DMS 273 treated with DMSO at 0.1 percent for 48 hours (cell line): ENCODE measurements around the gene CWC25.

ENCODE experiments used
- DNase-seq: peaks from one replicate; lab custom pipeline; 2025; lab: John Stamatoyannopoulos, UW

The CWC25 gene

DNA sequence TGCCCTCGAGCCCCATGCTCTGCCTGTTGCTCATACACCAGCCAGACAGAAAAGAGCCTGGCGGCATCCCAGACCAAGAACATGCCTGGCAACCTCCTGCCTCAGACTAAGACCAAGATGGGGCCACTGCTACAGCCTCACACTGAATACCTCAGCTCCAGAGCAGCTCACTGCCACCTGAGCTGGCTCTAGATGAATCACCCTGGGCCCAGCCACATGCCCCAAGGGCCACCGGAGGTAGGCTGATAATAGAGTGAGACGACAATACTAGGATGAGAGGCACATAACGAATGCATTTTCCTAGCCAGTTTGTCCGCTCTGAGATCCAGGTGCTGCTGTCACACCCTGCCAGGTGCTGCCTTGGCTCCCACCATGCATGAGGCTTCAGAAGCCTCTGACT is 38.7 kb downstream of the CWC25 start:
- DNase-seq = no peak

DNA sequence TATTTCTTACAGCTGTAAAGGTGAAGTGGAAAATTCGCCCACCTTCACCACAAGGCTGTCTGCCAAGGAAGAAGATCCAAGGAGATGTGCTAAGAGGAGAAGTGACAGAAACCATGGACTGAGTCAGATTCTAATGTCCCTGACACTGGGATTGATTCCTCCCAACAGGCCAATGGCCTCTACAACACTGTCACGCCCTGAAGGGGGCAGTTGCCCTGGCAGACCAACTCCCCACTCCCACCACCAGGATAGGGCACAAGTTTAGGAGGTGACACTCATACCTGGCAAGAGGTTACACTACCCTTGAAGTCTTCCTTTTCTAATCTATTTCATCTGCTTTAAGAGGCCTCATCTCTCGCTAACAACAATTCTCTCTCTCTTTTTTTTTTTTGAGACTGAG is 41.9 kb downstream of the CWC25 start:
- DNase-seq = no peak

DNA sequence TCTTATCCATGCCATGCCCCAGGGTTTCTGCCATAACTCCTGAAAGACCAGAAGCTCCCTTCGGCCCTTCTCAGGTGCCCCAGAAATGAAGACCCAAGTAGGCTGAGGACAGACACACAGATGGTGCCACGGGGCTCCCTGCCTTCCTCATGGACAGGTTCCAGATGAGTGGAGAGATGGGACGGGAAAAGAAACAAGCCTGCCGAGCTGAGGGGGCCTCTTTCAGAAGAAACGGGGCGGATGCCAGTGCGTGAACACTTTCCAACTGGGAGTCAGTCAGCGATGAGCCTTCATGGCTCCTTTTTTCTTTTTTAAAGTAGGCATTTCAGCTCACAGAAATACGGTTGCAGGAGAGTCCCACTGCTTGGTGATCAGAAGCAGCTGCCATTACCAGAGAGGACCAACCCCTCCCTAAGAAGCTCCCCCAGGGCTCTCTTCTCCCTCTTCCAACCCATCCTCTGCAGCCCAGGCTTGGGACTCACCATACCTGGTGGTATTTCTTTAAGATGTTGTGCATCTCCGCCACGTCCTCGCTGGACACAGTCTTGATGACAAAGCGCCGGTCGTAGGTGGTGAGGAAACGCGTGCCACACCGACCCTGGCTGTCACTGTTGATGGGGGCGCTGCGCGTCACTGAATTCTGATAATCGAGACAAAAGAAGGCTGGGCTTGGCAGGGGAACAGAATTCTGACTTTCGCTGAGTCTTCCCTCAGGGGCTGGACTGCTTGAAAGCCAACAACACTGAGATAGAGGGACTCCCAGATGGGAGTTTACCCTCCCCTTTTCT is 45.0 kb downstream of the CWC25 start:
- DNase-seq = no peak

DNA sequence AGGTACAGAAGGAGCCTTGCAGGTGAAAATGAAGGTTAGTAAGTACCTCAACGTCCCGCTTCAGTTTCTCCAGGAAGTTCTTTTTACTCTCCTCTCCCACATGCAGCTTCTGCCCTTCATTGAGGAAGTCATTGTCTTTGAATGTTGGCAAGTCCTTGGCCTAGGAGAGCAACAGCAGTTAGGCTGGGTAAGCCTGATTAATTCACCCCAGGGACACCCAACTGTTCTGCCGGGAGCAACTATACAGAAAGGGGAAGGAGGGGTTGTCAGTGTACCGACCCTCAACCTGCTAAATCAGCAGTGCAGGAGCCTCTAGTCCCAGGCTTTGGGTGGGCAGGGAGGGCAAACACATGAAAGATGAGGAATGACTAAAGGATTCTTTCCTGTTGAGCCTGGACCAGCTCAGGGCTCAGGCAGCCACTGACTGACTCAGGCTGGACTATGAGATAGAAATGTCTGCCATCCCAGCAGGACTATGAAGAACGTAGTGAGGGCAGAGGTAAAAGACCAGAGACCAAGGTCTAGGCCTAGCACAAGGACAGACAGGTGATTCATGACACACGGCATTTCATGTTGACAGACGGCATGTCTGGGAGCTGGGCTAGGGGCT is 47.4 kb downstream of the CWC25 start:
- no peak for DNase-seq

DNA sequence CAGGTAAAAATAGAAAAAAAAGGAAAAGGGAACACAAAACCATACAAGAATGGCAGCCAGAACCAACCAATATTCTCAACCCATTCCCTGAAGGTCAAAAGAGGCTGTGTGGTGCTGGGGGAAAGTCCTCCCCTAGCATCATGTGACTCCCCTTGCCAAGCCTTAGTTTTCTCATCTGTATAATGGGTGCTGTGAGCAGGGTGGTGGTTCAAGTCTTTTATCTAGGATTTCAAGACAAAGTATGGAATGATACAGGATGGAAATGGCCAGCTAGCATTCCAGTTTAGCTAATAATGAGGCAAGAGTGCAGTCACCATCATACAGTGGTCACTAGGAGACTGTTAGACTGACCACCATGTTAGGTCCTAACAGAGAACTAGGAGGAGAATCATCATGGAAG is 51.9 kb downstream of the CWC25 start:
- DNase-seq = no peak

DNA sequence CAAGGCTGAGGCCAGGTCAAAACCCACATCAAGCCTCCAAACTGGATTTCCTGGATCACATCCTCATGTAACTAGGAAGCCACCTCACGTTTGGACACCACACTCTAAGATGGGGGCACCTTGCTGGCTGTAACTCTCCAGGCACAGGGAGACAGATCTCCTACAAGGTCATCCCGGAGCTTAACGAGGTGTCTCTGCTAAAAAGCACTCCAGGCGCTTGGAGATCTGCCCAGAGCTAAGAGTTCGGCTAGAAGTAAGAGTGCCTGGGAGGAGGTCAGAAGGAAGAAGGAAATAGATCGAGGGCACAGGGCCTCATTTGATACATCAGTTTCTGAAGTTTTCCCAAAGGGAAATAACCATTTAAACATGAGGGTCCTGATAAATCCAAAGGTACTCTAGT is 56.7 kb downstream of the CWC25 start:
- DNase-seq = no peak

DNA sequence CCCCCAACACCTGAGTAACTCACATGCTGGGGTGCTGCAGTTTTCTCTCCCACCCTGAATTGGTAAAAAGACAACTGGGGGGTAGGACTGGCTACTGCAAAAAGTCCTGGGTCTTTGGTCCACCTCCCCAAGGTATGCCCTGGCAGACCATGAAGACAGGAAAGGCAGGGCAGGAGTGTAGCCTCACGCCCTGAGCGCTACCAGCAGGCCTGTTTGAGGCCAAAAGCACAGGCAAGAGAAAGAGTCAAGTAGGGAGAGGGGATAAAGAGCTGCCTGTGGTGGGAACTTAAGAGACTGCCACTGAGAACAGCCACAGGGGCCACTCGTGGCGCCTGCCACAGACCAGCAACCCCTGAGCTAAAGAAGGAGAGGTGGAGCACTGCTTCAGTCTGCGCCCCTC is 58.8 kb downstream of the CWC25 start:
- no peak for DNase-seq

DNA sequence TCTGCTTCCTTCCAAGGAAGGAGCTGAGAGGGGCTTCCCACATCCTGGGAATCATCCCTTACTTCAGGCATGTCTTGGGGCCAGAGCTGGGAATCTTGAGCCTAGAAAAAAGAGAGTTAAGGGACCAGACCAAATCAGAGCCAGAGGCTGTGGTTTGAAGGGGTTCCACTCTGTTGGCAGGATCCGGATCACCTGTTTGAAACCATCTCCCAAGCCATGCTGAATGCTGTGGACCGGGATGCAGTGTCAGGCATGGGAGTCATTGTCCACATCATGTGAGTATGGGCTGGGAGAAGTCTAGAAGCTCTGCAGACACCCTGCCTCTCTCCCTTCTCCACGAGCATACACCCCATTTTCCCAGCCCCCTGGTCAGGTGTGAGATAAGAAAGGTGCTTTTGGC is 62.9 kb downstream of the CWC25 start:
- no peak for DNase-seq

DNA sequence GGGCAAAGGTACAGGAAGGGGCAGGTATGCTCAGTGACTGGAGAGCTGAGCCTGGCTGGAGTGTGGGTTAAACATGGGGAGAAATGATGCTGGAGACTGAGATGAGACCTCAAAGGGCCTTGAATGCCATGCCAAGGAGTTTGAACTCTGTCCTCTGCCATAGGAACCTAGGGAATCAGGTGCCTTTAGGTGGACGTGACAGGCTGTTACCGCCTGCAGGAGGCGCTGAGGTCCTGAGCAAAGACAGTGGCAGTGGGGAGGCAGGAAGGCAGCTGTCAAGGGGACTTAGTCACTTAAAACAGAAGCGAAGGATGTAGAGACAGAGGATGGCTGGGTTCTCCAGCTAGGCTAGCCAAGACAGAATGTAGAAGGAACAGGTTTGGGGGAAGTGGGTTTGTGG is 63.5 kb downstream of the CWC25 start:
- no peak for DNase-seq

DNA sequence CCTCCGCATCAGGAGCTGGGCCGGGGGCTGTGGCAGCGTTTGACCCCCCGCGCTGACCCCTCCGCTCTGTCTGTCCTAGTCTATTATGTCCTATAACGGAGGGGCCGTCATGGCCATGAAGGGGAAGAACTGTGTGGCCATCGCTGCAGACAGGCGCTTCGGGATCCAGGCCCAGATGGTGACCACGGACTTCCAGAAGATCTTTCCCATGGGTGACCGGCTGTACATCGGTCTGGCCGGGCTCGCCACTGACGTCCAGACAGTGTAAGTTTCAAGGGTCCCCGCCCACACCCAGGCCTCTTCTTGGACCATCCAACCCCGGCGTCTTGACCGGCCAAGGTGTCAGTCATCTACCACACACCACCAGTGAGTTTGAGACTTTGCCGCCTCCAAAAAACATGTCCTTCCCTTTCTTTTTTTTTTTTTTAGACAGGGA is 72.0 kb downstream of the CWC25 start:
- no peak for DNase-seq

DNA sequence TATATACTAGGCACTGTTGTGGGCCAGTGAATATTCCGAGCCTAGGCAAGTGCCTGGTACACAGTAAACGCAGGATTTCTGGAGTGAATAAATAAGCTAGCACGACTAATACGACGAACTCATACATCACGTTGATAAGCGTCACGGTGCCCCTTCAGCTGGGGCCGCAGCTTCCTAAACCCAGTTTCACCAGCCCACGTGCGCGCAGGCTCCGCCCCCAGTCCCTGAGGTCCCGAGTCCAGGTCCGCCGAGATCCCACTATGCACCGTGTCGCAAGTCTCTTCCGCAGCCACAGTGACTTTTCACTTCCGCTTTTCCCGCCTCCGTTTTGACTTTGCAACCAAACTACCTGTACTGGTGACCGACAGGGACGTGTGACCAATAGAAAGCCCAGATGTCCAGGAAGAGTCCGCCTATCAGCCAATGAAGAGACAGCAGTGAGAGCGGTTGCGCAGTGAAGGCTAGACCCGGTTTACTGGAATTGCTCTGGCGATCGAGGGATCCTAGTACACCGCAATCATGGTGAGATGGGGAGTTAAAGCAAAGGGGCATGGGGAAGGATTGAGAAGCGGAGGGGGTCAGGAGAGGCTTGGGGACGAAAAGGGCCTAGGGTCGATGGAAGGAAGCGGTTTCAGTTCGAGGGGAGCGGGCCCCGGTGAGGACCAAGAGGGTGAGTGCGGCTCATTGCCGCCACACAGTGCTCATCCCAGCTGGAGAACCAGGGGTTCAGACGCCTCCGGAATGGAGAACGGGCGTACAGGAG is 72.6 kb downstream of the CWC25 start, which contains the start of gene PSMB3:
Gene PSMB3, plus strand, starts transcription at position 434 of the 763 bp plus-strand sequence. Its CDS starts 86 bp downstream, at position 520.
- peak; percentile 100 for DNase-seq

DNA sequence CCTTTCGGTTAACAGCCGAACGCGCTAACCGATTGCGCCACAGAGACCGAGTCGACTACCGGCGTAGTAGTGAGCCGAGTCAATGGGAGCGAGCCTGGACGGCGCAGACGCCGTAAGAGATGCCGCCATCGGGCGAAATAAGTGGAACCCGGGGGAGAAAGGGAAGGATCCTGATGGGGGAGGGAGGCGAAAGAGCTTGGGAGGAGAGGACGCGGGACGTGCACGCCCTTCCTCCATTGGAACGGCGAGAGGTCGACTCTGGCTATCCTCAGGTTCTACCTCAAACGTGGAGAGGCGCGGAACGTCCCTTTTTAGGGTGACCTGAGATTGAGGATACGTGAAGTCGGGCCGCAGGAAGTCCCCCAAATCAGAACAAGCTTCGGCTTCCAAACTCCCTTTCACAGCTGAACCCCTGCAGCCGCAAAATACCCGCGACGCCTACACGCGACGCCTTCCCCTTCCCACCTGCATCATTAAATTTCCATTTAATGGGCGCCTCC is 73.3 kb downstream of the CWC25 start:
- DNase-seq = peak; percentile 48

DNA sequence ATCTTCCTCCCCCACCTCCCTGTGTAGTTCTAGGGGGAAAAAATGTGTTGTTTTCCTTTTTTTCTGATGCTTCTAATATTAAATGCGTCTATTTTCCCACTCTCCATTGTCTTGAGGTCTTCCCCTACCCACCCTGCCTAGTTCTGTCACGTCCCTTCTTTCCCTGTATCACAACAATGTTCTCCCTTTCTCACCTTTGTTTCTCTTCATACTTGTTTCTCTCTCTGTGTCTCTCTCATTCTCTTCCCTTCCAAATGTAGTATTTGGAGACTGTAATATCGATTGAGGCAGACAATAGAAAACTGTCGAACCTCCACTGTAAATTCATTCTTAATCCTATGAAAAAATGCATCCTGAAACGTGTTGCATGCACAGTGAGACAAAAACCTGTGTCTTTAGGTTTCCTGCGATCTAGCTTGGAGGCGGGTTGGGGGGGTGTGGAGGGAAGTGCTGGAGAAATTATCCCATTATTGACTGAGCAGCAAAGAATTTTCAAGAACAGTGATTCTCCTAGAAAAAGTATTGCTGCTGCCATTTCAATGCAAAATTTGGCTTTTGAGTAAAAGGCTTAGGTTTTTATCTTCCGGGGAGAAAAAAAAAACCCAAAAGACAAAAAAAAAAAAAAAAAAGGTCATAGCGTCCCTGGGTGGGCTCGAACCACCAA is 73.8 kb downstream of the CWC25 start:
- DNase-seq = no peak
